Spleen (tissue), 11 donors: ENCODE results near the gene AMD1. TPM values are rescaled to one million over a fixed set of nuclear protein-coding genes. Genes with fewer than 3 reads are reported as not detected.
A peak's percentile ranks its signal among the peaks of the same experiment; 100 is the strongest.

Source experiments
- DNase-seq: peaks from one replicate; pipeline ENCODE4 v3.0.0-alpha.2; 2020
- H3K27ac ChIP-seq, 8 donors: fragments of 200-600 bp; sonication (generic) in 7 of 8; 1 replicate in 4 of 8; 2 replicates in 4 of 8; pipeline versions ENCODE4 v1.5.0 to v1.8.0; 2016 to 2021; ENCODE audit warnings: inconsistent platforms in 4 of 8, mild to moderate bottlenecking in 4 of 8, moderate library complexity in 1 of 8
- H3K27me3 ChIP-seq, 7 donors: fragments of 200-600 bp; sonication (generic) in 6 of 7; replicated peaks in 1 of 7; 1 replicate in 4 of 7; 2 replicates in 3 of 7; pipeline versions ENCODE4 v1.5.0 to v1.8.0; 2016 to 2021; ENCODE audit warnings: inconsistent platforms in 3 of 7, mild to moderate bottlenecking in 1 of 7
- H3K36me3 ChIP-seq, 6 donors: fragments of 200-600 bp; sonication (generic) in 5 of 6; 1 replicate in 4 of 6; 2 replicates in 2 of 6; pipeline versions ENCODE4 v1.5.0 to v1.8.0; 2016 to 2021; ENCODE audit warnings: inconsistent platforms in 2 of 6
- H3K4me1 ChIP-seq, 6 donors: fragments of 200-600 bp; sonication (generic) in 5 of 6; 1 replicate in 3 of 6; 2 replicates in 3 of 6; pipeline versions ENCODE4 v1.5.0 to v1.8.0; 2016 to 2021; ENCODE audit warnings: inconsistent platforms in 3 of 6
- H3K4me3 ChIP-seq, 8 donors: fragments of 200-600 bp; sonication (generic) in 7 of 8; 1 replicate in 4 of 8; 2 replicates in 4 of 8; pipeline versions ENCODE4 v1.5.0 to v1.8.0; 2016 to 2021; ENCODE audit warnings: inconsistent platforms in 4 of 8, mild to moderate bottlenecking in 4 of 8, moderate library complexity in 2 of 8
- H3K9me3 ChIP-seq, 8 donors: fragments of 200-600 bp; sonication (generic) in 7 of 8; 1 replicate in 4 of 8; 2 replicates in 4 of 8; pipeline versions ENCODE4 v1.5.0 to v1.8.0; 2016 to 2021; ENCODE audit warnings: inconsistent platforms in 4 of 8
- POLR2A ChIP-seq, 3 donors: fragments of 450-650 bp; IDR thresholded peaks; one replicate each; pipeline ENCODE4 v1.5.1; 2017; ENCODE audit warnings: antibody characterized with exemption in 3 of 3, mild to moderate bottlenecking in 1 of 3
- POLR2AphosphoS5 ChIP-seq, 3 donors: sonication (generic); formaldehyde crosslinking; IDR thresholded peaks; one replicate each; pipeline ENCODE4 v1.5.1; 2017; ENCODE audit warnings: antibody characterized with exemption in 3 of 3
- WGBS, 5 donors: extraction: QIAGEN DNeasy Blood & Tissue Kit in 3 of 5; methylation state at CpG; one replicate each; pipeline versions ENCODE4 v1.1.5 to v1.1.7; 2013 to 2018; 5-methylcytosine and 5-hydroxymethylcytosine counted together
- intact Hi-C: fragments of 100-400 bp; cut with DNase I; formaldehyde crosslinking; loops from one replicate; pipeline ENCODE4 v1.15.0; 2023; ENCODE audit warnings: low total_unique reads
- polyA plus RNA-seq, 3 donors: library from polyadenylated mRNA; stranded (reverse); fragments of 200-250 nt; gene quantifications; one replicate each; pipeline ENCODE4 v1.2.1, GENCODE V29; 2013
- total RNA-seq, 7 donors: library from RNA; depleted of rRNA in 3 of 7; stranded (reverse); fragments of >200 nt in 3 of 7; fragmentation: NEBNext Ultra II Directional in 4 of 7; extraction: Animal tissue kit (Norgen Biotek cat#: 25700) in 4 of 7; gene quantifications; one replicate each; pipeline versions ENCODE4 v1.1.0 to v1.2.1, GENCODE V29; 2016 to 2021
- TF ChIP-seq, protein P1 (sequence below), 11 experiments: fragments of 200-600 bp in 7 of 11; fragments of 450-650 bp in 4 of 11; sonication (generic) in 4 of 11; IDR thresholded peaks in 8 of 11; conservative IDR thresholded peaks in 3 of 11; 1 replicate in 7 of 11; 2 replicates in 4 of 11; pipeline versions ENCODE4 v1.4.0 to v1.8.0; 2016 to 2021; ENCODE audit warnings: antibody characterized with exemption in 11 of 11, inconsistent platforms in 4 of 11, mild to moderate bottlenecking in 1 of 11
- donor health status: healthy with polysubstance abuse.
- donor health status: DM: no; HTN: no; CAD: no; lungs with moderate emphysema.
- donor health status: DM: no; HTN: no; CAD: no.
- donor health status: Bipolar disorder and iron deficiency.
- donor health status: healthy.
- donor health status: DM: no; HTN: no; CAD: no.
- donor health status: DM: yes; HTN: yes; CAD: no.

Gene AMD1
- total and polyA plus RNA-seq, 10 donors: 20.7 to 102 (median 53.2) TPM

GRCh38 chr6:110876806-110877564, 2.4 kb downstream of the AMD1 start:
- TF ChIP-seq POLR2A (IDR thresholded peaks at IDR 0.05) (no peak), POLR2AphosphoS5 (IDR thresholded peaks at IDR 0.05) (no peak)
- TF ChIP-seq, protein P1, sequence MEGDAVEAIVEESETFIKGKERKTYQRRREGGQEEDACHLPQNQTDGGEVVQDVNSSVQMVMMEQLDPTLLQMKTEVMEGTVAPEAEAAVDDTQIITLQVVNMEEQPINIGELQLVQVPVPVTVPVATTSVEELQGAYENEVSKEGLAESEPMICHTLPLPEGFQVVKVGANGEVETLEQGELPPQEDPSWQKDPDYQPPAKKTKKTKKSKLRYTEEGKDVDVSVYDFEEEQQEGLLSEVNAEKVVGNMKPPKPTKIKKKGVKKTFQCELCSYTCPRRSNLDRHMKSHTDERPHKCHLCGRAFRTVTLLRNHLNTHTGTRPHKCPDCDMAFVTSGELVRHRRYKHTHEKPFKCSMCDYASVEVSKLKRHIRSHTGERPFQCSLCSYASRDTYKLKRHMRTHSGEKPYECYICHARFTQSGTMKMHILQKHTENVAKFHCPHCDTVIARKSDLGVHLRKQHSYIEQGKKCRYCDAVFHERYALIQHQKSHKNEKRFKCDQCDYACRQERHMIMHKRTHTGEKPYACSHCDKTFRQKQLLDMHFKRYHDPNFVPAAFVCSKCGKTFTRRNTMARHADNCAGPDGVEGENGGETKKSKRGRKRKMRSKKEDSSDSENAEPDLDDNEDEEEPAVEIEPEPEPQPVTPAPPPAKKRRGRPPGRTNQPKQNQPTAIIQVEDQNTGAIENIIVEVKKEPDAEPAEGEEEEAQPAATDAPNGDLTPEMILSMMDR (IDR thresholded peaks at IDR 0.05 in 8 of 11, conservative IDR thresholded peaks at IDR 0.05 in 3 of 11): no peak
- intact Hi-C loops: loop anchor here (1.0 kb wide), 1 partner anchor 60 kb away; no protein-coding TSS in a partner anchor
- H3K27me3 ChIP-seq: no peaks in the 10 kb centered on the region
- peaks cover 38 to 71% (median 65%) of the 10 kb centered on the region in 6 donors for H3K4me1 ChIP-seq
- H3K27ac ChIP-seq: peak overlapping the region; percentile 93 to 97 (median 96)
- no peaks in the 10 kb centered on the region for H3K9me3 ChIP-seq
- DNase-seq: no peak
- WGBS, 5 donors: 12 to 30% (median 18%) methylated on average over 10 of the region's 10 CpGs
- no peaks in the 10 kb centered on the region for H3K36me3 ChIP-seq
- H3K4me3 ChIP-seq: peak overlapping the region; percentile 84 to 96 (median 92)

GRCh38 chr6:110877569-110877968, 3.0 kb downstream of the AMD1 start:
- TF ChIP-seq, protein P1 (IDR thresholded peaks at IDR 0.05 in 8 of 11, conservative IDR thresholded peaks at IDR 0.05 in 3 of 11): no peak
- TF ChIP-seq POLR2A (IDR thresholded peaks at IDR 0.05) (no peak), POLR2AphosphoS5 (IDR thresholded peaks at IDR 0.05) (no peak)
- peak overlapping the region in 5 of 8 donors; percentile 87 to 96 (median 90) for H3K4me3 ChIP-seq
- DNase-seq: no peak
- 21 to 36% (median 31%) methylated on average over 2 of the region's 2 CpGs for WGBS, 5 donors
- no peaks in the 10 kb centered on the region for H3K27me3 ChIP-seq
- no peaks in the 10 kb centered on the region for H3K36me3 ChIP-seq
- H3K9me3 ChIP-seq: no peaks in the 10 kb centered on the region
- H3K4me1 ChIP-seq: peaks cover 43 to 77% (median 71%) of the 10 kb centered on the region in 6 donors
- H3K27ac ChIP-seq: peak overlapping the region in 7 of 8 donors; percentile 93 to 97 (median 96)
- intact Hi-C loops: no loop called here

DNA sequence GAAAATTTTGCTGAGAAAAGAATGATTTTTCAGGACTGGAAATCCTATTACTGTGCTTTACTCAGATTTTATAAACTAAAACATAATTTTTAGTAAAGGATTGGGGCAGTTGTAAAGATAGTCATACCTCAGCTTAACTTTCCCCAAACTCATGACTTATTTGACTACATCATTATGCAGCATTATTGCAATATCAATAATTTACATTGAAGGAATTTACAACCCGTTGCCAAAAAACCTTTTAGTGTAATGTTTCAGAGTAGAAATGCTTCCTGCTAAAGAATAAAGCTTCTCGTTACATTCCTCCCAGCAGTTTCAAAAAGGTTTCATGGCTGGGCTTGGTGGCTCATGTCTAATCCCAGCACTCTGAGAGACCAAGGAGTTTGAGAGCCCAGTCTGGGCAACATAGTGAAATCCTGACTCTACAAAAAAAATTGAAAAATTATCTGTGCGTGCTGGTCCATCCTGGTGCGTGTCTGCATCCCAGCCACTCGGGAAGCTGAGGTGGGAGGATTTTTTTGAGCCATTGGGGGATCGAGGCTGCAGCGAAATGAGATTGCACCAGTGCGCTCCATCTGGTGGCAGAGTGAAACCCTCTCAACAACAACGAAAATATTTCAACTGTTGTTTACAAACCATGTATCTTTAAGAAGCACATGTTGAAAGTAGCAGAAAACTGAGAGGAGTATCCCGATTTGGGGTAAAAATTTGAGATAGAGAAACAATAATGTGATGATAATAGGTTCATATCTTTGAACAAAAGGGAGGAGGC, 4.4 kb downstream of the AMD1 start:
- TF ChIP-seq, protein P1 (IDR thresholded peaks at IDR 0.05 in 8 of 11, conservative IDR thresholded peaks at IDR 0.05 in 3 of 11): peak in 9 of 11 experiments; percentile 13 to 49 (median 44)
- TF ChIP-seq POLR2A (IDR thresholded peaks at IDR 0.05): no peak
- TF ChIP-seq POLR2AphosphoS5 (IDR thresholded peaks at IDR 0.05): peak in 1 of 3 donors; percentile 23
- Histone ChIP-seq H3K27me3 (no peaks in the 10 kb centered on the region), H3K27ac (peak overlapping the region in 4 of 8 donors; percentile 18 to 61 (median 48)), H3K9me3 (no peaks in the 10 kb centered on the region), H3K4me1 (peaks cover 49 to 81% (median 76%) of the 10 kb centered on the region in 6 donors), H3K4me3 (peak overlapping the region in 4 of 8 donors; percentile 4 to 46 (median 6)), H3K36me3 (no peaks in the 10 kb centered on the region)
- intact Hi-C loops: no loop called here
- WGBS, 5 donors: 9 to 18% (median 12%) methylated on average over 10 of the region's 10 CpGs
- DNase-seq: no peak
